ENCODE results near the gene MUS81.
"Not testable (repeated sequence)": the region's sequence is repeated elsewhere in the genome, so short reads cannot be mapped to it uniquely, and the experiment has no call there.

The MUS81 gene

GRCh38 chr11:65873318-65874156, 13.3 kb downstream of the MUS81 start:
- DNase-seq (ENCODE audit: low spot score) = peak; percentile 90

DNA sequence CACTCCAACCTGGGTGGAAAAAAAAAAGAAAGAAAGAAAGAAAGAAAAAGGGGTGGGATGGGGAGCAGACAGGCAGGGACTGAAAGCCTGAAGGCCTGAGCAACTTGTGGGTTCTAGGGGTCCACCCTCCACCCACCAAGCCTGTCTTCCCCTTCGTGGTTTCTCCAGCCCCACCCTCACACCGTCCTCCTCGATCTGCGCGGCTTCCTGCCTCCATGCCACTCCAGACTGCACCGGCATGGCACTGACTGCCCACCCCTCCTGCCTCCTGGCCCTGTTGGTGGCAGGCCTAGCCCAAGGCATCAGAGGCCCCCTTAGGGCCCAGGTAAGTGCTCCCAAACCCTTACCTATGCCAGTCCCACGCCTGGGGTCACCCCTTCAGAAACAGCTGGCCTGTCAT, 19.4 kb downstream of the MUS81 start, which contains the start of gene CTSW:
CTSW (plus strand) TSS at position 221 of the 400 bp plus-strand sequence; CDS start at position 239, 18 bp downstream.
- DNase-seq (ENCODE audit: low spot score) = no peak

GRCh38 chr11:65880027-65880426, 19.8 kb downstream of the MUS81 start:
- DNase-seq (ENCODE audit: low spot score) = no peak

DNA sequence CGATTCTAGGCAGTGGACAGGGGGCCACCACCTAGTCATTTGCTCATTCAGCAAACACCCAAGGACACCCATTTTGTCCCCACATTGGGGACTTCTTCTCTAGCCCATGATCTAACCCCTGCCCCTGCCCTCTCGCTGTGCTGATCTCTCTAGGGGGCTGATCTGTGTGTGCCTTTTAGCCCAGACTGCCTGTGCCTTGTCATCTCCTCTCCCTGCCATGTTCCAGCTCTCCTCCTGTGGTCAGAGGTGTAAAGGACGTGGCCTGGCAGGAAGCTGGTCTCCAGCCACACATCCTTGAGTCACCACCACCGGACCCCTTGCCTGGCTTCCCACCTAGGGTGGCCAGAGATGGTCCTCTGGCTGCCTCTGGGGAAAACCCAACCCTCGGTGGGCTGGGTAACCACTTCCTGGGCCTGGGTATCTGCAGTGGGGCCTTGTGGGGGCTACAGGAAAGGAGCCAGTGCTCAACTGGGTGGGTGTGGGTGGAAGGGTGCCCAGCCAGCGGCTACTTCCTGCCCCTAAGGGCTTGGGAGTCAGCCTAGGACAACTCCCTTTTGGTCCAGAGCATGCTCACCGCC, 20.7 kb downstream of the MUS81 start:
- no peak for DNase-seq (ENCODE audit: low spot score)

GRCh38 chr11:65882120-65883057, 22.2 kb downstream of the MUS81 start:
- DNase-seq (ENCODE audit: low spot score) = no peak

- DNase-seq (ENCODE audit: low spot score) = no peak
Measured at GRCh38 chr11:65883058-65883761, 23.0 kb downstream of the MUS81 start.

DNA sequence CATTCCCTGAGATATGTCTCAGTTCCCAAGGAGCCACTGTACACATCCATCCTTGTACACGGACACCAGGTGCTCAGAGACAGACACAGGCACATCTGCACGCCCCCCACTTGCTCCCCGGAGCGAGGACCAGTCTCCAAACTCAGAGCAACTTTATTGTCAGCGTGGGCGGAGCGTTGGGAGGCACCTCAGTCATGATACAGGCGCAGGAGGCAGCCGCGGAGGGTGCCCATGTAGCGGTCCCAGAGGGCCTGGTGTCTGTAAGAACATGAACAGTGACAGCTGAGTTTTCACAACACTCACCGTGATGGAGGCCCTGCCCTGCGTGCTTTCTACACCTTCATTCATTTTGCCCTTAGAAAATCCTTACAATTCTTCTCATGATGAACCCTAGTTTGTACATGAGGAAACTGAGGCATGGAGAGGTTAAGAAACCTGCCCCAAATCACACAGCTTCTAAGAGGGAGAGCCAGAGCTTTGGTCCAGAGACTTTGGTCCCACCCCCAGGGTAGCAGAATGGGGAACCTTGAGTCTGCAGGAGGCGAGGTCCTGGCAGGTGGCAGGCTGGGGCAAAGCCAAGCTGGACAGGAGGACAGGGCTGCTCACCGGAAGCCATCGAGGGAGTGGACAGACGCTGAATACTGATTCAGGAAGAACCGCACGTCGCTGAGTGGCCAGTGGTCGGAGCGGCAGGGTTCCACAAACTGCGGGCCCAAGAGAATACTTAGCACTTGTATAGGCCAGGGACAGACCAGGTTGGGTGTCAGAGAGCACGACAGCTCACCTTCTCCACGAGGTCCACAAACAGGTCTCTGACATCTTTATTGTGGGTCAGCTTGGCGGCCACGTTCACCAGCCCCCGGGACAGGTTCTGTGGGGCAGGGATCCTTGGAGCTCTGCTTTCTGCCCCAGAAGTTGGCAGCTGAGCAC, 23.8 kb downstream of the MUS81 start:
- no peak for DNase-seq (ENCODE audit: low spot score)

DNA sequence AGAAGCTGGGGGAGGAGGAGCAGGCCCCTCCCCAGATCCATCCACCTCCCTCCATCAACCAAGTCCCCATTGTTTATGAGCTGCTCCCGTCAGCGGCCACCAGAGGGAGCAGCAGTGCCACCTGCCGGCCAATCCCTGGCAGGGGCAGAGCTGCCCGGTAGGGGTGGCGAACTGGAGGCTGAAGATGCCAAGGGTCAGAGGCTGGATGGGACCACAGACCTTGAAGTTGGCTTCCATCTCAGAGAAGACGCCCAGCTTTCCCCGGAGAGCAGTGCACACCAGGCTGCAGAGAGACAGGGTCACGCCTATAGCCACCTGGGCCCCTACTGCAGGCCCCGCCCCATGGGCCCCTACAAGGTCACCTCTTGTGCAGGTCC, 24.5 kb downstream of the MUS81 start:
- DNase-seq (ENCODE audit: low spot score) = peak; percentile 78

GRCh38 chr11:65885231-65885630, 25.0 kb downstream of the MUS81 start:
- DNase-seq (ENCODE audit: low spot score) = no peak

DNA sequence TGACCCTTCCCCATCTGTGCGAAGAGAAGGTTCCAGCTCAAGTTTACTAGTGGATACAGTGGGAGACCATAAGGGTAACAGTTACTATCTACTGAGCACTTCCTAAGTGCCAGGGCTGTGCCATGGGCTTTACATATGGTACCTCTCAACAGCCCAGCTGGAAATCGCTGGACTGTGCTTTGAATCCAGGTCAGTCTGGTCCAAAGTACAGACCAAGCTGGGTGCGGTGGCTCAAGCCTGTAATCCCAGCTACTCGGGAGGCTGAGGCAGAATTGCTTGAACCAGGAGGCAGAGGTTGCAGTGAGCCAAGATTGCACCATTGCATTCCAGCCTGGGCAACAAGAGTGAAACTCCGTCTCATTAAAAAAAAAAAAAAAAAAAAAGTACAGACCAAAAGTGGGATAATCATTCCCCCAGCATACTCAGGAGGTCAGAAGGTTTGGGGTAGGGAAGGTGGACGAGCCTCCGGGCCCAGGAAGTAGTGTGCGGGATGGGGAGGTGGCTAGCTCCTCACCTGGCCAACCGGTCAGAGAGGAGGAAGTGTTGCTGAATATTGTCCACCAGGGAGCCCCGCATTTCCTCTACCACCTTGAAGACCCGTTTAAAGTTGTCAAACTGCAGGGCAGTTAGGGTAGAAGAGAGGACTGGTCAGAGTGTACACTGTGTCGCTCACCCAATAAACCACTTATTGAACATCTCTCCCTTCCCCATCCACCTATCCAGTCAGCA, 25.7 kb downstream of the MUS81 start:
- DNase-seq (ENCODE audit: low spot score) = no peak

GRCh38 chr11:65886826-65887722, 26.8 kb downstream of the MUS81 start:
- no peak for DNase-seq (ENCODE audit: low spot score)

DNA sequence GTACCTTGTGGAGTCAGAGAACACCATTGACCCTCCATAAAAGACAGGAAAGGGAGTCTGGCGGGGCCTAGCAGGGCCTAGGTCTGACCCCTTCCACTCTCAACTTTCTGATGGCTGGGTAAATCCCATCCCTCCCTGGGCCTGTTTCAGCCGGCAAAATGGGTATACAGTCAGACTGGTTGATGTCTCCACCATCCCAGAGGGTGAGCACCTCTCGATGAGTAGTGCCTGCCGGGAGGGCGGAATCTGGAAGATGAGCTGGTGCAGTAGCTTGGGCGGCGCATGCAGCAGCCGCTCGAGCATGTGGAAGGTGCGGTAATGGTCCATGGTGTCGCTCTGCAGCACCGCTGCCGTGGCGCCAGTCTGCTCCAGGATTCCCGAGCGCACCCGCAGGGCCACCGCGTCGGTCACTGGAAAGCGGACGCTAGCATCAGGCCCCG, 27.5 kb downstream of the MUS81 start:
- DNase-seq (ENCODE audit: low spot score) = no peak

DNA sequence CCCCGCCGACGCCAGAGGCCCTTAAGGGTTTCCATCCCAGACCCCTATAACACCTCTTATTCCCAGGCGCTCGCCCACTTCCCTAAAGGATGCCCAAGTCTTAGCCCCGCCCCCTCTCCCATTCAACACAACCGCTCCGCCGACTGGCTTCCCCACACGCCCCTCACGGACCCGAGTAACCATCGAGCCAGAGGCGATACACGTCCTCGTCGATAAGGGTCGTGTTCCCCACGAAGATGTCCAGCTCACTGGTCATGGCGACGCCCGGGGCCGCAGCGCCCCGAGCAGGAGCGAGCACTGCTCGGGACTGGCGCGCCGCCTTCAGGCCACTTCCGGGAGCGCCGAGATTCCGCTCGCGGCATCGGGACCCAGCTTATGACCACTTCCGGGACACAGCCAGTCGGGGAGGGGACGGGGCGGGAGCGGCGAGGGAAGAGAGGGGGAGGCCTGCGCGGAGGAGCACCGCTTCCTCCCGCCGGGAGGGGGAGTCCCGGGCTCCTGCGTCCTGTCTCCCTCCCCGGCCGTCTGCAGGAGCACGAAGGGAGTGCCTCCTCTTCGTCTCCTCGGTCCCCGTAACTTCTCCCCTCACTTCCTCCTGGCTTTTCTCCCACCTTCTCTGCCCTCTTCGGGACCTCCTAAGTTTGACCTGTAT, 28.1 kb downstream of the MUS81 start, which contains the start of gene FIBP:
FIBP (minus strand) TSS at position 309 of the 652 bp plus-strand sequence; CDS start at position 256, 53 bp downstream.
- peak; percentile 98 for DNase-seq (ENCODE audit: low spot score)

GRCh38 chr11:65890324-65891218, 30.3 kb downstream of the MUS81 start, which contains the start of gene CCDC85B:
Gene CCDC85B (plus strand): TSS chr11:65890673. CDS start chr11:65890784, 111 bp downstream.
- DNase-seq (ENCODE audit: low spot score) = peak; percentile 97

DNA sequence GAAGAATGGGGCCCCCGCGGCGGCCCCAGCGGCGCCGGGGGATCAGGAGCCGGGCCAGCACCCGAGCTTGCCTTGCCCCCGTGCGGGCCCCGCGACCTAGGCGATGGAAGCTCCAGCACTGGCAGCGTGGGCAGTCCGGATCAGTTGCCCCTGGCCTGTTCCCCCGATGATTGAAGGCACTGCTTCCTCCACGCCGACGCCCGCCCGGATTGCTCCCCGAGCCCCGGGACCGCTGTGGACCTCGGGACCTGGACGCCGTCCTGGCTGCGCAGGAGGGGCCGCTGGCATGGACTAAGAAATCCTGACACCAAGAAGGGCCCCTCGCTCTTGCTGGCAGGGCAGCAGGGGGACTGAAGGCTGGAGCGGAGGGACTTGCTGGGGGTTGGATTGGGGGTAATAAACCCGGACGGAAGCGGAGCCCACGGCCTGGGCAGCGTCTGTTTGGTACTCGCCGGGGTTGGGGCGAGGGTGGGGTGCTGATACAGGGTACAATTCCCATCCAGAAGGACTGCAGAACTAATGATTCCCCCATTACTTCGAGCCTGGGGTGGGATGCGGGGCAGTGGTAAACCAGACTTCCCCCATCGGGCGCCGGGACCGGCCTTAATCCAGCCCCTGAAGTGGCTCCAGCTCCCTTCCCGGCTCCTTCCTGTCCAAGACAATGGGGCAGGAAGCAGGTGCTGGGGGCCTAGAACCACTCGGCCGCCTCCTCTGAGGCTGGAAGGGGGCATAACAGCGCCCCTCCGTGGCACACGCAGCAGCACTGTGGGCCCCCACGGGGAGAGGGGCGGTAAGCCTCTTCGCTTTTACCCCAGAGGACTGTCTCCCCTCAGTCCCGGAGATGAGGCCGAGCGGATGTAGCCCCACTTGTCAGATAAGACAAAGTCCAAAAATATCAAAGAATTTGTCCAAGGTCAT, 31.2 kb downstream of the MUS81 start:
- no peak for DNase-seq (ENCODE audit: low spot score)

DNA sequence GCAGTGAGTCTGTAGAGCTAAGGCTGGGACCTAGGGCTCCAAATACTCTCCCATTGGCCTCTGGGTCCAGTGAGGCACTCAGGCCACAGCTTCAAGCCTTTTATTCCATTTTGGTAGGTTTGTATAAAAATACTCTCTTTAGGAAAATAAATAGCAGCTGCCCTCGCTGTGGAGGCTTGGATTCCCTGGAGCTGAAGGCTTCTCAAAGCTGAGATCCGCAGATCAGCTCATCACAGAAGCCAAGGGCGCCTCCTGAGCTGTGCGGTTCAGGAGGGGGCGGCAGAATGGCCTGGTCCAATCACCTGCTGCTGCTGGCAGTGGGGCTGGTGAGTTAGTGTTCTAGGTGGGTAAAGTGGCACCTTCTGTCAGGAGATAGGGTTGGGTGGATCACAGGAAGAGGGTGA, 31.9 kb downstream of the MUS81 start:
- DNase-seq (ENCODE audit: low spot score) = not testable (repeated sequence)

All from globus pallidus (tissue), 1 donor.